Keratinocyte (primary cell): ENCODE measurements around the gene ACAN. TPM values are rescaled to one million over a fixed set of nuclear protein-coding genes. Genes with fewer than 3 reads are reported as not detected.

Experiments
- DNase-seq: peaks from one replicate; pipeline ENCODE4 v3.0.0-alpha.2; 2011; ENCODE audit warnings: low read depth, missing footprints, low spot score
- FAIRE-seq: peaks from 2 replicates; lab custom pipeline; 2011; peaks lifted over from hg19 to GRCh38; lab: Jason Lieb, UNC
- H2AFZ ChIP-seq: 2 replicates; pipeline ENCODE4 v1.6.0; 2012; ENCODE audit warnings: low read length, control low read depth, inconsistent platforms; ENCODE audit not compliant: control insufficient read depth
- H3K27ac ChIP-seq: 2 replicates; pipeline ENCODE4 v1.5.1; 2011; ENCODE audit warnings: low read length; ENCODE audit not compliant: control insufficient read depth, insufficient read depth
- H3K27me3 ChIP-seq: 3 replicates; pipeline ENCODE4 v1.6.0; 2011; ENCODE audit warnings: low read length; ENCODE audit not compliant: control insufficient read depth, insufficient read depth; ENCODE audit errors: extremely low read depth
- H3K36me3 ChIP-seq, 2 experiments: 2 replicates in 1 of 2; 3 replicates in 1 of 2; pipeline ENCODE4 v1.5.1; 2011; ENCODE audit warnings: low read length in 2 of 2, mild to moderate bottlenecking in 1 of 2; ENCODE audit not compliant: control insufficient read depth in 2 of 2, insufficient read depth in 2 of 2; ENCODE audit errors: extremely low read depth in 1 of 2
- H3K4me1 ChIP-seq: 3 replicates; pipeline ENCODE4 v1.5.1; 2011; ENCODE audit warnings: low read length; ENCODE audit not compliant: control insufficient read depth, insufficient read depth; ENCODE audit errors: extremely low read depth
- H3K4me2 ChIP-seq: 3 replicates; pipeline ENCODE4 v1.6.0; 2011; ENCODE audit warnings: low read depth, low read length; ENCODE audit not compliant: control insufficient read depth, insufficient read depth; ENCODE audit errors: extremely low read depth
- H3K4me3 ChIP-seq, 3 experiments: fragments of 200-600 bp in 1 of 3; sonication (generic) in 1 of 3; 2 replicates in 2 of 3; 3 replicates in 1 of 3; pipeline ENCODE4 v1.5.1; 2011 to 2016; ENCODE audit warnings: low read length in 3 of 3, mild to moderate bottlenecking in 3 of 3, control low read depth in 2 of 3, inconsistent platforms in 1 of 3, low read depth in 1 of 3, mixed read lengths in 1 of 3, mixed run types in 1 of 3, moderate library complexity in 1 of 3; ENCODE audit not compliant: control insufficient read depth in 2 of 3, insufficient read depth in 2 of 3; ENCODE audit errors: extremely low read depth in 1 of 3
- H3K79me2 ChIP-seq: 2 replicates; pipeline ENCODE4 v1.6.0; 2012; ENCODE audit warnings: low read length; ENCODE audit not compliant: control insufficient read depth, insufficient read depth
- H3K9ac ChIP-seq: 3 replicates; pipeline ENCODE4 v1.6.0; 2011; ENCODE audit warnings: low read length; ENCODE audit not compliant: control insufficient read depth, insufficient read depth; ENCODE audit errors: extremely low read depth
- H3K9me1 ChIP-seq: 3 replicates; pipeline ENCODE4 v1.6.0; 2011; ENCODE audit warnings: low read length; ENCODE audit not compliant: control insufficient read depth, insufficient read depth; ENCODE audit errors: extremely low read depth
- H3K9me3 ChIP-seq: 2 replicates; pipeline ENCODE4 v1.5.1; 2012; ENCODE audit warnings: low read depth, low read length; ENCODE audit not compliant: control insufficient read depth
- H4K20me1 ChIP-seq: 3 replicates; pipeline ENCODE4 v1.6.0; 2011; ENCODE audit warnings: low read length; ENCODE audit not compliant: control insufficient read depth, insufficient read depth; ENCODE audit errors: extremely low read depth
- EZH2 ChIP-seq: IDR thresholded peaks from one replicate; pipeline ENCODE4 v1.6.1; 2012; ENCODE audit warnings: inconsistent platforms, mild to moderate bottlenecking, low read length, moderate library complexity
- dilution Hi-C: fragments of 300-500 bp; cut with MboI; formaldehyde crosslinking; loops from one replicate; pipeline ENCODE4 v1.7.0; 2020; ENCODE audit warnings: low sequenced_read_pairs; ENCODE audit not compliant: extremely low pct_ligation_motif_present
- polyA plus RNA-seq, 5 experiments: library from polyadenylated mRNA; depleted of rRNA in 3 of 5; stranded (reverse) in 3 of 5; stranded (forward) in 1 of 5; unstranded in 1 of 5; fragments of >200 nt; gene quantifications; 1 replicate in 1 of 5; 2 replicates in 3 of 5; 3 replicates in 1 of 5; pipeline versions ENCODE4 v1.2.1 to v1.2.3, GENCODE V29; 2011 to 2012; ENCODE audit warnings: missing spikeins in 2 of 5, low read depth in 1 of 5, low replicate concordance in 1 of 5
- TF ChIP-seq, protein P1 (sequence below), 3 experiments: IDR thresholded peaks in 1 of 3; conservative IDR thresholded peaks in 1 of 3; optimal IDR thresholded peaks in 1 of 3; 2 replicates in 2 of 3; 3 replicates in 1 of 3; pipeline versions ENCODE3 to v1.5.1; 2011; ENCODE audit warnings: low read length in 3 of 3, mild to moderate bottlenecking in 3 of 3, moderate library complexity in 2 of 3, control low read depth in 1 of 3, inconsistent platforms in 1 of 3; ENCODE audit not compliant: insufficient read depth in 2 of 3; ENCODE audit errors: extremely low read depth in 1 of 3

Gene ACAN
- polyA plus RNA-seq, 1 donor (not counting 4 experiments of a cell fraction or from before 2014, with no cell fraction given), result not detected

- dilution Hi-C loops, result no loop called here
- no peaks in the 10 kb centered on the region for H3K9me1 ChIP-seq
- H3K4me2 ChIP-seq, result no peak overlapping the region
- H3K27ac ChIP-seq, result no peak overlapping the region
- FAIRE-seq (peak; percentile 92), DNase-seq (no peak)
- H3K9me3 ChIP-seq, result no peaks in the 10 kb centered on the region
- no peaks in the 10 kb centered on the region for H3K27me3 ChIP-seq
- no peak for TF ChIP-seq EZH2
- TF ChIP-seq, protein P1, sequence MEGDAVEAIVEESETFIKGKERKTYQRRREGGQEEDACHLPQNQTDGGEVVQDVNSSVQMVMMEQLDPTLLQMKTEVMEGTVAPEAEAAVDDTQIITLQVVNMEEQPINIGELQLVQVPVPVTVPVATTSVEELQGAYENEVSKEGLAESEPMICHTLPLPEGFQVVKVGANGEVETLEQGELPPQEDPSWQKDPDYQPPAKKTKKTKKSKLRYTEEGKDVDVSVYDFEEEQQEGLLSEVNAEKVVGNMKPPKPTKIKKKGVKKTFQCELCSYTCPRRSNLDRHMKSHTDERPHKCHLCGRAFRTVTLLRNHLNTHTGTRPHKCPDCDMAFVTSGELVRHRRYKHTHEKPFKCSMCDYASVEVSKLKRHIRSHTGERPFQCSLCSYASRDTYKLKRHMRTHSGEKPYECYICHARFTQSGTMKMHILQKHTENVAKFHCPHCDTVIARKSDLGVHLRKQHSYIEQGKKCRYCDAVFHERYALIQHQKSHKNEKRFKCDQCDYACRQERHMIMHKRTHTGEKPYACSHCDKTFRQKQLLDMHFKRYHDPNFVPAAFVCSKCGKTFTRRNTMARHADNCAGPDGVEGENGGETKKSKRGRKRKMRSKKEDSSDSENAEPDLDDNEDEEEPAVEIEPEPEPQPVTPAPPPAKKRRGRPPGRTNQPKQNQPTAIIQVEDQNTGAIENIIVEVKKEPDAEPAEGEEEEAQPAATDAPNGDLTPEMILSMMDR (optimal IDR thresholded peaks at IDR 0.05 in 1 of 3, IDR thresholded peaks at IDR 0.05 in 1 of 3, conservative IDR thresholded peaks at IDR 0.05 in 1 of 3; ENCODE audit: extremely low read depth in 1 of 3, insufficient read depth in 2 of 3, low read length in 3 of 3), result peak; percentile 90 to 99 (median 97)
- H2AFZ ChIP-seq, result no peak overlapping the region
- peaks cover 7 to 29% of the 10 kb centered on the region in 2 experiments for H3K36me3 ChIP-seq
- no peaks in the 10 kb centered on the region for H4K20me1 ChIP-seq
- no peaks in the 10 kb centered on the region for H3K79me2 ChIP-seq
- H3K4me1 ChIP-seq, result peaks cover 5% of the 10 kb centered on the region
- no peak overlapping the region for H3K4me3 ChIP-seq
- H3K9ac ChIP-seq, result no peak overlapping the region
Observed at GRCh38 chr15:88904624-88905327, 101.5 kb downstream of the ACAN start.

- no peak overlapping the region for H3K4me2 ChIP-seq
- TF ChIP-seq, protein P1 (optimal IDR thresholded peaks at IDR 0.05 in 1 of 3, IDR thresholded peaks at IDR 0.05 in 1 of 3, conservative IDR thresholded peaks at IDR 0.05 in 1 of 3; ENCODE audit: extremely low read depth in 1 of 3, insufficient read depth in 2 of 3, low read length in 3 of 3), result no peak
- TF ChIP-seq EZH2, result no peak
- H3K9me3 ChIP-seq, result no peaks in the 10 kb centered on the region
- no peaks in the 10 kb centered on the region for H3K9me1 ChIP-seq
- H3K4me3 ChIP-seq, result no peak overlapping the region
- H3K27ac ChIP-seq, result no peak overlapping the region
- no peak for FAIRE-seq
- no peak for DNase-seq
- no peaks in the 10 kb centered on the region for H3K27me3 ChIP-seq
- peaks cover 5% of the 10 kb centered on the region for H3K4me1 ChIP-seq
- dilution Hi-C loops, result no loop called here
- no peaks in the 10 kb centered on the region for H4K20me1 ChIP-seq
- H3K36me3 ChIP-seq, result peaks cover 7 to 30% of the 10 kb centered on the region in 2 experiments
- H3K79me2 ChIP-seq, result no peaks in the 10 kb centered on the region
- H2AFZ ChIP-seq, result no peak overlapping the region
- no peak overlapping the region for H3K9ac ChIP-seq
Observed at GRCh38 chr15:88905576-88905975, 102.3 kb downstream of the ACAN start.
